Suppressor macrophage (primary cell): ENCODE data around the gene DNMT3A.

Experiments used
- DNase-seq, 4 experiments: peaks; one replicate each; pipeline ENCODE4 v3.0.0-alpha.2; 2020 to 2022

Gene DNMT3A

DNA sequence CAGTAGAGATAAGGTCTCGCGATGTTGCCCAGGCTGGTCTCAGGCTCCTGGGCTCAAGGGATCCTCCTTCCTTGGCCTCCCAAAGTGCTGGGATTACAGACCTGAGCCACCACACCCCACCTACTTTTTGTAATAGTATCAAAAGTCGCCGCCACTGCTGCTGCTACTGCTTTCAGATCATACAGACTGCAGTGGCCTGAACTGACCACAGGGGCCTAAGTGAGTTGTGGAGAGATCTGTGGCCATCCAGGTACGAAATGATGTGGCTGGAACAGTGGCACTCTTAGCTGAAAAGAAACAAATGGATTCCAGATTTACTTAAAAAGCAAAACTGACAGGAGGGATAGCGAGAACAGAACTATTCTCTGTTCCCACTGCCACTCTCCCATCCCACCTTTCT is 140.5 kb downstream of the DNMT3A start:
- DNase-seq: no peak

DNA sequence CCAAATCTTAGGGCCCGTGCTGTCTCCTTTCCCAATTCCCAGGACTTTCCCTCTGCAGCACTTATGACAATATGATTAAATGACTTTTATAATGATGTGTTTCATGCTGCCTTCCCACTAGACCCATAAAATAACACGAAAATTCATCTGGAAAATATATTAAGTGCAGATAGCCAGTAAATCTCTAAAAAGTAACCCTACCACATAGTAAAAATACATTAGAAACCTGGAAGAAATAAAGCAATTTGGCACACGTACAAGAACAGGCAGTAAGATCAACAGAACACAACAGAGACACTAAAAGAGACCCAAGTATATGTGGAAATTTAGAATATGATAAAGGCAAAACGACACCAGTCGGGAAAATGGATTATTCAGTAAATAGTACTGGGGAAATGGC is 143.1 kb downstream of the DNMT3A start:
- no peak for DNase-seq

DNA sequence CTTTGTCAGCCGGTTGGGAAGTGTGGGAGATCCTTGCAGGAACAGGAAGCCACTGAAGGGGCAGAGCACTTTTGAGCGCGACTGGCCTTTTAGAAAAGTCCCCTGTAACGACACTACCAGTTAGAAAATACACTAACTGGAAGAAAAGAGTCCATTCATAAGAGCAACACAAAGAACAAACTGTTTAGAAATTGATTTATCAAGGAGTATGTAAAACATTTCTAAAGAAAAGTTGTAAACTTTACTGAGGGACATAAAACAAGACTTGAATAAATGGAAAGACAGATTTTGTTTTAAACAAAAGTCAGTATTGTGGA is 143.6 kb downstream of the DNMT3A start:
- peak in 1 of 4 experiments; percentile 21 for DNase-seq

DNA sequence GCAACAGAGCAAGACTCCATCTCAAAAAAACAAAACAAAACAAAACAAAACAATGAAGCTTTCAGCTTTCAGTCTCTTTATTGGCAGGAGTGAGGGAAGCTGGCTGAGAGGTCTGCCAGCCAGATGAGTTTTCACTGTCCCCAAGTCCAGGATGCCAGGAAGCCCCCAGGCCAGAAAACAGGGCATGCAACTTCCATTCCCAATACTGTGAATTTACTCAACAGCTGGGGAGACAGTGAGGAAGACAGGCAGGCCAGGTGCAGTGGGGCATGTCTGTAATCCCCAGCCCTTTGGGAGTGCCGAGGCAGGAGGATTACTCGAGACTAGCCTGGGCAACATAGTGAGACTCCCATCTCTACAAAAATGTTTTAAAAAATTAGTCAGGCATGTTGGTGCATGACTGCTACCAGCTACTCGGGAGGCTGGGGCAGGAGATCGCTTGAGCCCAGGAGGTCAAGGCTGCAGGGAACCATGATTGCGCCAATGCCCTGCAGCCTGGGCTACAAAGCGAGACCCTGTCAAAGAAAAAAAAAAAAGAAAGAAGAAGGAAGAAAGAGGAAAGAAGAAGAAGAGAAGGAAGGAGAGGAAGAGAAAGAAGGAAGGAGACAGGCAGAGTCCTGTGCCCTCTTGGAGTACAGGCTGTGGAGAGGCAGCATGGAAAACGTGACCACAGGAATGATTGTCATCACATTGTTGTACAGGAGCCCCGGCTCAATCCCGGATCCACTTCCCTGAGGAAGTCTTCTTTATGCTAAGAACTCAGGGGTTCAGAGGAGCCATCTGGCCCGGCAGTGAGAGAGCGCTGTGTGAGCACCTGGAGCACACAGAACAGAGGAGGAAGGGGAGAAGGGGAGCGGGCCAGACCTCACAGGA is 144.2 kb downstream of the DNMT3A start:
- DNase-seq: peak in 3 of 4 experiments; percentile 13 to 27 (median 16)

DNA sequence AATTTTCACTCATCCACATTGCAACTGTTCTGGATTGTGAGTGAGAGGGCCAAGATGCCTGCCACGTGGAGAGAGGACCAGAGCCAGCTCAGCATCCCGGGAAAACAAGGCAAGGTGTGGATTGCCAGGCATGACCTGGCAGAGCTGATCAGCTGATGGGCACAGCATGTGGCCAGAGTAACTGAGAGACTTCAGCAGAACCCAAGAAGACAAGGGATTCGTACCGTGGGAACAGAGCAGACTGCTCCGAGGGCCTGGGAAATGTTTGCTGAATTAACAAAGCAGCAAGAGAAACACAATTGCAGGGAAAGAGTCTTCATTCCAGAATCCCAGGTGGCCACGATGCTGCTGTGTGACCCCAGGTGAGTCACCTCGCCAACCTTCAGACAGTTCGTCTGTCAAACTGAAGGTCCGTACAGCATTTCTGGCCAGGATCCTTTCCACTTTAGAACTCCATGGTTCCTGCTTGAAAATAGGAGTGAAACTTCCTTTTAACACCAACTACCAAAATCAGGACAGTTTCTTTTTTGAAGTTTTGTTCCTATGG is 147.1 kb downstream of the DNMT3A start:
- no peak for DNase-seq

DNA sequence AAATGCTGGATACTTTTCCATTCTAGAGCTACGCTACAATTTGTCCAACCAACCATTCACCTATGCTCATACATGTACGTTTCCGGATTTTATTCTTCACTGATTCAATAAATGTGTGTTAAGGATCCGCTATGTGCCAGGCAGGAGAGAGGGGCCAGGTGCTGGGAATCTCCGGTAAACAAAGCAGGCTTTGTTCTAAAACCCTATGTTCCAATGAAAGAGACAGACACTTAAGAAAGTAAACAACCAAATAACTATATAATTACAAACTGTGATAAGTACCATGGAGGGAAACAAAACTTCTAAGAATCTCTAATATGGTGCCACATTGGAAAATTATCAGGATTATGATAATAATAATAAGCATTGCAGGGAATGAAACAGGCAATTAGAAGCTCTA is 151.2 kb downstream of the DNMT3A start:
- DNase-seq: no peak

DNA sequence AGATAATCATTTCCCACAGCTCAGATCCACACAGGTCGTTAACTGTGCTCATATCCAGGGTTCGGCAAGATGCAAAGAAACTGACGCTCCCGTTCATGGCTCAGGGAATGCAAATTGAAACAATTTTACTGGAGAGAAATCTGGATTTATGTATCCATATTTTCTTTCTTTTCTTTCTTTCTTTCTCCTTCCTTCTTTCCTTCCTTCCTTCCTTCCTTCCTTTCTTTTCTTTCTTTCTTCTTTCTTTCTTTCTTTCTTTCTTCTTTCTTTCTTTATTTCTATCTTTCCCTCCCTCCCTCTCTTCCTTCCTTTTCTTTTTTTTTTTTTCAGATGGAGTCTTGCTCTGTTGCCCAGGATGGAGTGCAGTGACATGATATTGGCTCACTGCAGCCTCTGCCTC is 153.3 kb downstream of the DNMT3A start:
- DNase-seq: no peak

DNA sequence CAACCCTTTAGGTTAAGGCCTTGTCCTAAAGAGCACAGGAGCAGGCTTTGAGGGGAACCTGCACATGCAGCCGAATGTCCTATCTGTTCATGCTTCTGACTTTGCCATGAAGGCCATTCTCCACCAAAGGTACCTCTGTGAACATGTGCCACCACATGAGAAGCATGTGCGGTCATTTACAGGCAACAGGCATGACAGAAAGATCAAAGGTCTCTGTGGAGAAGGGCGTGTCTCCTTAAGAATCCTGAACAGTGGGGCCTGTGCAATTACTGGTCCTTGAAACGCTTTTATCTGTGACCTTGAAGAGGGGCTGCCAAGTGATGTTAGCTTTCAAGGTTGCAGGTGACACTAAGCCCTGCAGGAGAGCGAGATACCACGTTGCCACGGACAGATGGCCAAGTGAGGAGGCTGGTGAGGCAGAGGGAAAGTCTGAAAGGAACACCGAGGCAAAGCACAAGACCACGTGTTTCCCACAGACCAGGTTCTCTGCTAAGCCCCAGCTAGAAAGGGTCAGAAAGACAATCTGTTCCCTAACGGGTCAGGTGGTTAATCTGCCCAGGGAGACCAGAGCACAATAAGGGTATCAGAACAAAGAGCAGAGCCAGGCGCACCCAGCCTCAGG is 153.9 kb downstream of the DNMT3A start:
- no peak for DNase-seq

DNA sequence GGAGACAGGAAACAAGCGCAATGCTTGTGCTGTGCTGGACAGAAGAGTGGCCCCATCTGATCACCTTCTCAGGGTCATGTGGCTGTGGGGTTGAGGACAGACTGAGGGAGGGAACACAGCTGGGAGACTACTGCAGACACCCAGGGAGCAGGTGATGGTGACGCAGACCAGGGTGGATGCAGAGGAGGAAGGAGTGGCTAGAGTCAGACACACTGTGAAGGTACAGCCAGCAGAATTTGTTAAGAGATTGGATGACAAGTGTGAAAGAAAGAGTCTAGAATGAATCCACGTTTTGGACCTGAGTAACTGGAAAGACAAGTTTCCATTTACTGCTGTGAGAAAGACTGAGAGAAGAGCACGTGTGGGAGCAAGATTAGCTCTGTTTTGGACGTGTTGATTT is 157.5 kb downstream of the DNMT3A start:
- DNase-seq: no peak

DNA sequence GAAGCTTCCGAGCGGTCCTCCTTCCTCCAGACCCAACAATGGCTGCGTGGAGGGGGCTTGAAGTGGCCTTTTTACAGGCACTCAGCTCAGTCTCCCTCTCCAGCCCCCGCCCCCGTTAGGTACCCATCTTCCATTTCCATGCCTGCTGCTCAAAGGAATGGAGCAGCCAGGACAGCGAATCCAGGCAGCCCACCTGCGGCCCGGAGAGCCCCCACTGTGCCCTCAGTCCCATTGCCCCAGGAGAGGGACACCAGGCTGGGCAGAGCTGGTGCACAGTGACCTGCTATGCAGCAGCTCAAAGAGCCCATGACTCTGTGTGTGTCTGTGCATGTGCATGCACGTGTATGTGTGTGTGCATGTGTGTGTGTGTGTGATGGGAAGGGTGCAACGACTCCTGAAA is 162.7 kb downstream of the DNMT3A start:
- no peak for DNase-seq
